ENCODE results near the gene CORO7.

DNA sequence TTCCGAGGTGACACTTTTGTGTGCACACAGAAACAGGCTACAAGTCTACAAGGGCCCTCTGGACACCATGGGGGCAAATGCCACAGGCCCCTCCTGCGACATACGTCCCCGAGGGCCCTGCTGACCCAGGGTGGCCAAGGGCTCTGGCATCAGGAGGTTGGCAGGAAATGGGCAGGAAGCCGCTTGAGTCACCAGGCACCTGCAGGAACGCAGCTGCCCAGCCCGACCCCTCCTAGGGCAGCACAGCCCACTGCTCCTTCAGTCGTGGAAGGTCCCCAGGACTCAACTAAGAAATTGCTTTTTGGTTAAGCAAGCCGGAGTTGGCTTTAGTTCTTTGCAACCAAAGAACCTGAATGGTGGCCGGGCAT, 8.1 kb downstream of the CORO7 start:
- TF ChIP-seq CTCF (IDR thresholded peaks at IDR 0.05; ENCODE audit: borderline replicate concordance, extremely low read depth, low read length, poor library complexity, severe bottlenecking) = no peak
- no peak for TF ChIP-seq EZH2 (IDR thresholded peaks at IDR 0.05; ENCODE audit: borderline replicate concordance, low read depth, low read length, severe bottlenecking)
